ENCODE results near the gene SNX5.
A peak's percentile ranks its signal among the peaks of the same experiment; 100 is the strongest.

Gene SNX5

GRCh38 chr20:18011482-18011881 is 42.9 kb upstream of the SNX5 start:
- TF ChIP-seq CTCF (IDR thresholded peaks at IDR 0.05; ENCODE audit: borderline replicate concordance, control extremely low read depth, extremely low read depth, insufficient read depth, missing control alignments), result no peak
- in situ Hi-C loops (cut with MboI; ENCODE audit: low sequenced_read_pairs, unreplicated experiment), result no loop called here
- no peak for DNase-seq (ENCODE audit: low spot score)

- no peak for DNase-seq (ENCODE audit: low spot score)
- TF ChIP-seq CTCF (IDR thresholded peaks at IDR 0.05; ENCODE audit: borderline replicate concordance, control extremely low read depth, extremely low read depth, insufficient read depth, missing control alignments), result no peak
- in situ Hi-C loops (cut with MboI; ENCODE audit: low sequenced_read_pairs, unreplicated experiment), result no loop called here
Measured at GRCh38 chr20:18009116-18009515, 40.5 kb upstream of the SNX5 start.

- in situ Hi-C loops (cut with MboI; ENCODE audit: low sequenced_read_pairs, unreplicated experiment), result no loop called here
- no peak for TF ChIP-seq CTCF (IDR thresholded peaks at IDR 0.05; ENCODE audit: borderline replicate concordance, control extremely low read depth, extremely low read depth, insufficient read depth, missing control alignments)
- no peak for DNase-seq (ENCODE audit: low spot score)
Measured at GRCh38 chr20:18007534-18008292, 39.1 kb upstream of the SNX5 start.

GRCh38 chr20:18006684-18007083 is 38.1 kb upstream of the SNX5 start:
- in situ Hi-C loops (cut with MboI; ENCODE audit: low sequenced_read_pairs, unreplicated experiment), result no loop called here
- no peak for DNase-seq (ENCODE audit: low spot score)
- TF ChIP-seq CTCF (IDR thresholded peaks at IDR 0.05; ENCODE audit: borderline replicate concordance, control extremely low read depth, extremely low read depth, insufficient read depth, missing control alignments), result no peak

- no peak for DNase-seq (ENCODE audit: low spot score)
- in situ Hi-C loops (cut with MboI; ENCODE audit: low sequenced_read_pairs, unreplicated experiment), result no loop called here
- no peak for TF ChIP-seq CTCF (IDR thresholded peaks at IDR 0.05; ENCODE audit: borderline replicate concordance, control extremely low read depth, extremely low read depth, insufficient read depth, missing control alignments)
Measured at GRCh38 chr20:18005990-18006364, 37.4 kb upstream of the SNX5 start.

GRCh38 chr20:18005170-18005989 is 36.8 kb upstream of the SNX5 start:
- DNase-seq (ENCODE audit: low spot score), result peak; percentile 80
- no peak for TF ChIP-seq CTCF (IDR thresholded peaks at IDR 0.05; ENCODE audit: borderline replicate concordance, control extremely low read depth, extremely low read depth, insufficient read depth, missing control alignments)
- in situ Hi-C loops (cut with MboI; ENCODE audit: low sequenced_read_pairs, unreplicated experiment), result no loop called here

Data from GM13976 (cell line).